Endothelial cell of umbilical vein (primary cell): ENCODE measurements around the gene HEATR3. TPM values are rescaled to one million over a fixed set of nuclear protein-coding genes. Genes with fewer than 3 reads are reported as not detected.

Source experiments
- BruUV-seq: library from RNA; stranded (reverse); fragments of 400-500 nt; replicated peaks from 2 replicates; lab custom pipeline; 2021; lab: Mats Ljungman, UMichigan
- CTCF ChIA-PET: fragments of 300-600, 350-600 bp; sonication (Branson Sonifier 250); formaldehyde crosslinking; loops from one replicate; lab custom pipeline; 2021; ENCODE audit warnings: antibody characterized with exemption, inconsistent platforms; lab: Charles Lee
- POLR2A ChIA-PET: fragments of 300-600, 350-600 bp; sonication (Branson Sonifier 250); formaldehyde crosslinking; loops from one replicate; lab custom pipeline; 2021; ENCODE audit warnings: antibody characterized with exemption, inconsistent platforms; lab: Charles Lee
- DNase-seq: peaks from one replicate; pipeline ENCODE4 v3.0.0-alpha.2; 2011; ENCODE audit warnings: low read depth, low spot score
- FAIRE-seq: peaks from 2 replicates; lab custom pipeline; 2011; peaks lifted over from hg19 to GRCh38; lab: Jason Lieb, UNC
- H2AFZ ChIP-seq: 2 replicates; pipeline ENCODE4 v1.6.0; 2012; ENCODE audit warnings: low read depth, low read length, control low read depth, inconsistent platforms
- H3K27ac ChIP-seq: 2 replicates; pipeline ENCODE4 v1.5.1; 2011; ENCODE audit warnings: low read depth, mild to moderate bottlenecking, control low read depth, low read length, moderate library complexity; ENCODE audit not compliant: insufficient read depth
- H3K27me3 ChIP-seq, 2 experiments: 2 replicates each; pipeline versions ENCODE4 v1.6.0 to v1.6.1; 2011; ENCODE audit warnings: low read length in 2 of 2, mixed read lengths in 1 of 2; ENCODE audit not compliant: control insufficient read depth in 2 of 2, insufficient read depth in 2 of 2
- H3K36me3 ChIP-seq, 2 experiments: 2 replicates in 1 of 2; 3 replicates in 1 of 2; pipeline ENCODE4 v1.5.1; 2011; ENCODE audit warnings: low read length in 2 of 2, mild to moderate bottlenecking in 1 of 2, moderate library complexity in 1 of 2; ENCODE audit not compliant: control insufficient read depth in 2 of 2, insufficient read depth in 2 of 2; ENCODE audit errors: extremely low read depth in 1 of 2
- H3K4me1 ChIP-seq: 3 replicates; pipeline ENCODE4 v1.5.1; 2011; ENCODE audit warnings: mild to moderate bottlenecking, low read length; ENCODE audit not compliant: control insufficient read depth, insufficient read depth; ENCODE audit errors: extremely low read depth
- H3K4me2 ChIP-seq: 2 replicates; pipeline ENCODE4 v1.6.1; 2011; ENCODE audit warnings: low read length, control low read depth, mixed read lengths; ENCODE audit not compliant: insufficient read depth
- H3K4me3 ChIP-seq, 3 experiments: fragments of 200-600 bp in 1 of 3; sonication (generic), shearing (Covaris generic) in 1 of 3; replicated peaks in 1 of 3; 2 replicates each; pipeline ENCODE4 v1.5.1; 2011 to 2016; ENCODE audit warnings: control low read depth in 3 of 3, low read length in 3 of 3, mild to moderate bottlenecking in 2 of 3, inconsistent platforms in 1 of 3, low read depth in 1 of 3, moderate library complexity in 1 of 3; ENCODE audit not compliant: insufficient read depth in 1 of 3
- H3K79me2 ChIP-seq: 2 replicates; pipeline ENCODE4 v1.6.0; 2012; ENCODE audit warnings: low read length, inconsistent platforms; ENCODE audit not compliant: control insufficient read depth, insufficient read depth
- H3K9ac ChIP-seq: replicated peaks from 2 replicates; pipeline ENCODE3; 2011; ENCODE audit warnings: low read length, control low read depth; ENCODE audit not compliant: insufficient read depth; ENCODE audit errors: extremely low read depth
- H3K9me1 ChIP-seq: replicated peaks from 3 replicates; pipeline ENCODE4 v1.6.0; 2011; ENCODE audit warnings: mild to moderate bottlenecking, low read length; ENCODE audit not compliant: control insufficient read depth, insufficient read depth; ENCODE audit errors: extremely low read depth
- H3K9me3 ChIP-seq: replicated peaks from 2 replicates; pipeline ENCODE4 v1.5.1; 2012; ENCODE audit warnings: low read length, inconsistent platforms; ENCODE audit not compliant: control insufficient read depth, insufficient read depth
- H4K20me1 ChIP-seq: replicated peaks from 2 replicates; pipeline ENCODE3; 2011; ENCODE audit warnings: mild to moderate bottlenecking, low read length; ENCODE audit not compliant: control insufficient read depth, insufficient read depth; ENCODE audit errors: extremely low read depth
- EZH2 ChIP-seq: IDR thresholded peaks from 2 replicates; pipeline ENCODE4 v1.6.1; 2012; ENCODE audit warnings: borderline replicate concordance, low read depth, mild to moderate bottlenecking, moderate library complexity, low read length, inconsistent platforms; ENCODE audit not compliant: severe bottlenecking
- JUN ChIP-seq: IDR thresholded peaks from 2 replicates; pipeline ENCODE4 v1.6.1; 2011; ENCODE audit warnings: borderline replicate concordance, low read depth; ENCODE audit not compliant: insufficient read length, insufficient read depth
- MAX ChIP-seq: IDR thresholded peaks from 2 replicates; pipeline ENCODE4 v1.6.1; 2011; ENCODE audit not compliant: insufficient read depth, insufficient read length
- POLR2A ChIP-seq: IDR thresholded peaks from 2 replicates; pipeline ENCODE4 v1.6.1; 2012; ENCODE audit warnings: low read depth, mild to moderate bottlenecking, control low read depth, low read length
- POLR2AphosphoS5 ChIP-seq: IDR thresholded peaks from 2 replicates; pipeline ENCODE4 v1.6.1; 2012; ENCODE audit warnings: low read depth, mild to moderate bottlenecking, control low read depth, low read length, moderate library complexity; ENCODE audit not compliant: insufficient read depth
- dilution Hi-C: fragments of 300-500 bp; cut with MboI; formaldehyde crosslinking; loops from one replicate; pipeline ENCODE4 v1.15.0; 2019; ENCODE audit warnings: low sequenced_read_pairs; ENCODE audit not compliant: extremely low pct_ligation_motif_present
- intact Hi-C: fragments of 100-400 bp; cut with micrococcal nuclease; formaldehyde crosslinking; loops from one replicate; pipeline ENCODE4 v1.10.0; 2022
- polyA plus RNA-seq, 4 experiments: library from polyadenylated mRNA; depleted of rRNA in 3 of 4; stranded (reverse) in 3 of 4; unstranded in 1 of 4; fragments of >200 nt; gene quantifications; 2 replicates each; pipeline versions ENCODE4 v1.2.1 to v1.2.3, GENCODE V29; 2011 to 2012; ENCODE audit warnings: missing spikeins in 1 of 4
- total RNA-seq: library from RNA; stranded (reverse); gene quantifications from 2 replicates; pipeline ENCODE4 v1.2.3, GENCODE V29; 2021

The HEATR3 gene
- total and polyA plus RNA-seq, 2 donors (not counting 3 experiments of a cell fraction or from before 2014, with no cell fraction given) = 6.7 to 23.1 TPM

- intact Hi-C loops = loop anchor here (1.0 to 10.0 kb wide), 7 partner anchors 30 to 592 kb away; partner anchors contain the start of genes BRD7, CNEP1R1 and CYLD
- Histone ChIP-seq H3K36me3 (no peaks in the 10 kb centered on the region), H3K4me3 (peak within 1 kb of the TSS; percentile 83 to 93 (median 83)), H3K9ac (peak within 1 kb of the TSS; percentile 76), H3K4me1 (peaks cover 17% of the 10 kb centered on the region), H3K9me1 (no peaks in the 10 kb centered on the region), H3K27ac (peak within 1 kb of the TSS; percentile 89), H4K20me1 (peaks cover 2% of the 10 kb centered on the region), H3K9me3 (no peaks in the 10 kb centered on the region), H3K27me3 (no peaks in the 10 kb centered on the region), H2AFZ (peak within 1 kb of the TSS; percentile 99), H3K79me2 (peaks cover 44% of the 10 kb centered on the region), H3K4me2 (peak within 1 kb of the TSS; percentile 87)
- FAIRE-seq (peak; percentile 86), DNase-seq (peak; percentile 87)
- ChIA-PET CTCF (interaction anchor here (1.0 to 4.9 kb wide), 4 partner anchors 57 to 512 kb away, joined by 4 to 34 read pairs (median 6); partner anchors contain the start of gene CNEP1R1), POLR2A (interaction anchor here (0.6 kb wide), 1 partner anchor 216 kb away, joined by 3 read pairs; the partner anchor contains the start of gene BRD7)
- peak; percentile 81 for TF ChIP-seq POLR2AphosphoS5
- no peak for TF ChIP-seq EZH2
- peak; percentile 79 for TF ChIP-seq POLR2A
- dilution Hi-C loops = no loop called here
- no TSS peak for BruUV-seq
These were observed 87.2 kb downstream of the HEATR3 start, which contains the start of gene TENT4B for GRCh38 chr16:50152807-50153595. TENT4B (plus strand) TSS chr16:50153306; CDS start chr16:50153622, 316 bp downstream.

GRCh38 chr16:50153596-50154419 lies 88.0 kb downstream of the HEATR3 start:
- ChIA-PET CTCF (interaction anchor here (4.9 kb wide), 1 partner anchor 56 kb away, joined by 34 read pairs; no protein-coding TSS in a partner anchor), POLR2A (no interaction called here)
- peaks cover 2% of the 10 kb centered on the region for H4K20me1 ChIP-seq
- H3K36me3 ChIP-seq = no peaks in the 10 kb centered on the region
- intact Hi-C loops (loop anchor here (2.0 to 10.0 kb wide), 5 partner anchors 29 to 591 kb away; partner anchors contain the start of genes BRD7, CNEP1R1 and CYLD), dilution Hi-C loops (no loop called here)
- H3K4me2 ChIP-seq = peak overlapping the region; percentile 78
- DNase-seq (peak; percentile 28), FAIRE-seq (peak; percentile 46)
- peaks cover 17% of the 10 kb centered on the region for H3K4me1 ChIP-seq
- H3K9ac ChIP-seq = peak overlapping the region; percentile 72
- H2AFZ ChIP-seq = peak overlapping the region; percentile 65
- H3K9me3 ChIP-seq = no peaks in the 10 kb centered on the region
- H3K4me3 ChIP-seq = peak overlapping the region; percentile 51 to 93 (median 73)
- no peaks in the 10 kb centered on the region for H3K27me3 ChIP-seq
- no peaks in the 10 kb centered on the region for H3K9me1 ChIP-seq
- TF ChIP-seq POLR2A = no peak
- TF ChIP-seq JUN = no peak
- TF ChIP-seq POLR2AphosphoS5 = no peak
- TF ChIP-seq MAX = no peak
- TF ChIP-seq EZH2 = no peak
- H3K27ac ChIP-seq = peak overlapping the region; percentile 55
- BruUV-seq = no TSS peak
- peaks cover 52% of the 10 kb centered on the region for H3K79me2 ChIP-seq
